NCI-H460 (cell line): ENCODE results near the gene MAP3K9. TPM values are rescaled to one million over a fixed set of nuclear protein-coding genes. Genes with fewer than 3 reads are reported as not detected.

Source experiments
- DNase-seq: peaks from one replicate; pipeline ENCODE4 v3.0.0-alpha.2; 2016; ENCODE audit warnings: low read depth; ENCODE audit errors: extremely low read depth
- total RNA-seq: library from RNA; depleted of rRNA; stranded (reverse); fragments of >200 nt; shearing (Covaris generic); gene quantifications from 2 replicates; pipeline ENCODE4 v1.2.3, GENCODE V29; 2014

MAP3K9 gene
- total RNA-seq, 1 experiment from 2014 or later: 0.84 TPM

DNA sequence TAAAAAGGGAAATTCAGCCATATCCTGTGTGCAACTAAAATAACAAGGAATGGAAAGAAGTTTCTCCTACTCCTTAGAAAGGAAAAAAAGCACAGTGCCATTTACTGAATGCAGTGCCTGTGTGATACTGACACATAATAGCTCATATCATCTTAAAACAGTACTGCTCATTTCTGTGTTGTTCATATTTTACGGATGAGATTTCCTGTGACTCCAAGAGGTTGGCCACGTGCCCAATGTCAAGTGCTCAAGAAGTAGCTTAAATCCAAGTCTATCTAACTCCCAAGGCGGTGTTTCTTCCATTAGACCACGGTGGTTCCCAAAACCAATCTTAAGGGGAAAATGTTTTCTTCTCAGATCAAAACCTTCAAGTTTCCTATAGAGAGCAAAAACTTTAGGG lies 20.0 kb downstream of the MAP3K9 start:
- DNase-seq: no peak

DNA sequence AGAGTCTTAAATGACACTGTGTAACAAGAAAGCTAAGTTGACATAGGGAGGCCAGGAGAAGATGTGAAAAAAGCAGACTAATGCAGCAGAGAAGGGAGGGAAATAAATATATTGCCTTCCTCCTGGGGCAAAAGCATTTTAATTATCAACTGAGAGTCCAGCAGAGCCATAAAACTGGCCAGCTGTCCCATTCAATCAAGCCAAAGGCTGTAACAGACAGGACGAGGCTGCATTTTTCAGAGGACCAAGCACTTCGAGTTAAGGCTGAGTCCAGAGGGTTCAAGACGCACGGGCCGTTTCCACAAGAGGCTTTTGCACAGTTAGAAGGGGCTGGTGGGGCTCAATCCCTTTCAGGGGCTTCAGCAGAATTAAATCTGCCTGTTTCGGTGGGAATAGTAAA lies 20.4 kb downstream of the MAP3K9 start:
- no peak for DNase-seq

DNA sequence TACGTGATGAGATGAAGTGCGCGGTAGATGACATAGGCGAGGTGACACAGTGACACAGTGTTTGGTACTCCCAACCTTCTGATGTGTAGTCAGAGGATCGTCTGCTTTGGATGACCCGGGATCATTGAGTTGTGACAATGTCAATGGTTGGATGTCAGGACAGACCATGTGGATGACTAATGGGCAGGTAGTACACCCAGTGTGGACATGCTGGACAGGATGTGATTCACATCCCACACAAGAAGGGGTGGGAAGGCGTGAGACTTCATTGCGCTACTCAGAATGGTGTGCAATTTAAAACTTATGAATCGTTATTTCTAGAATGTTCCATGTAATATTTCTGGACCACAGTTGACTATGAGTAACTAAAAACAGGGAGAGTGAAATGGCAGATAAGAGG lies 23.8 kb downstream of the MAP3K9 start:
- DNase-seq: no peak

DNA sequence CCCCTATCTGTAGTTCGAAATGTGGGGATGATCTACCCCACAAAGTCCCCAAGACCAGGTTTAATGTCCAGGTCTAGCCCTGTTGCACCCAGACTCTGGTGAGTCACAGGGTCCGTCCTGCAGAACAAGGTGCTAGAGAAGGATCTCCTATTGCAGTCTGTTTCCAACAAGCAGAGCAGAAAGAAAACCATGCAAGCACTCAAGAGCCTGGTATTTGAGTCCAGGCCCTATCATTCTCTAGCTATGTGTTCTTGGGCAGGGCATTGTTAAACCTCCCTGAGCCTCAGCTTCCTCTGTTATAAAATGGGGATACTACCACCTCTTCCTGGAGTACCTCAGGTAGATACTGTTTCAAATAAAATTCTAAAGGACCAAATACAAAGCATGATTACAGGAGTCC lies 24.4 kb downstream of the MAP3K9 start:
- no peak for DNase-seq

DNA sequence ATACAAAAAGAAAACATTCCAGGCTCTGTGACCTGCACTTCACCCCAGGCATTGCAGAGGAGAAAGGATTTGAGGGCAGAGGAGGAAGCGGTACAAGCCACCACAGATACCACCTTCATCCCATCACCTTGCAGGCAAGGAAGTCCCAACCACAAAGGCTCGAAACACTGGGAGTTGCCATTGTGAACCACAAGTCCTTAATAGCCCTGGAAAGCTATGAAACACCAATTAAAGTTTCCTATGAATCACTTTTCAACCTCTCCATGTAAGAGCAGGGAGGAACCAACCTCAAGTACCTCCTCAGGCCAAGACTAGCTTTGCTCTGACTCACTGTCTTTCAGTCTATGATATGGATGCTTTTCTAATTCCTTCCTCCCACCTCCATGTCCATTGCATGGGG lies 27.0 kb downstream of the MAP3K9 start:
- no peak for DNase-seq

DNA sequence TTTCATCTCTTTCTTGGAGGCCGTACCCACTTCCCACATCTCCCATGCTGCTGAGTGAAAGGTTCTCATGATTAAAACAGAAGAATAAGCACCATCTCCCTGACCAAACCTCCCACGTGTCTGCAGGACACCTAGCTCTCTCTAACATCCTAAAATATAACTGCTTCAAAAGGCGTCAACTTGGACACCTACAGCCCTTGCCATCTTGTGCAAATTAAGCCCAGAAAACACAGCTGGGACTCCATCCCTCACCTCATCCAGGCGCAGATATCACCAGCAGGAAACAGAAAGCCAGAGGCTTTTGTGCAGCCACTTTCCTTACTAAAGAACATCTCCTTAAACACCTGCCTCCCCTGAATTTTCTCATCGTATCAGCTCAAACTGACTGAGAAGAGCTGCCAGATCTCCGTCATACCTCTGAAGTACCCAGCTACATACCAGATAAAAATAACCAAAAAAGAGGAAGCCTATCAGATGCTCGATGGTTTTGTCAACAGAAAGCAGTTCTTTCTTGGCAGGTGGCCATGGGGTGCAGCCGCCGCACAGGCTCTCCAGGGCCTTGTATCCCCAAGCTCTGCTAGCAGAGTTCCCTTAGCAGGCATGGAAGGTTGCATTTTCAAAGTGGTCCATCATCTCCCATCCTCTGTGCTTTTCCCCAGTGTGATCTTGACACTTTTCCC lies 28.8 kb downstream of the MAP3K9 start:
- no peak for DNase-seq

DNA sequence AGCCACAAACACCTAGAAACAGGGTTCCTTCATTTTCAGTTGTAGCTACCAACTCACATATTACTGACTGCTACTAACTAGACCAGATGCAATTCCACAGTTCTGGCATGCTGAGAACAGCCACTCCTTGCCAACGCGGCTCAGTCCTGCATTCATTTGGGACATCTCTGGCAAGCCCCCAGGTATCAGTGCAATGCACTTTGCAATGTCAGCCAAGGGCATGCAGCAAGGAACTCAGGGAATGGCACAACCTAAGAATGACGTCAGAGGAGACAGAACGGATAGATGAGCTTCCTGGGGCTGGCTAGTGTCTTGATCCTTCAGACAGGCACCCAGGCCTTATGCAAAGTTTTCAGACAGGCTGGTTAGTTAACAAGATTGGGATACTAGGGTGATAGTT lies 29.6 kb downstream of the MAP3K9 start:
- no peak for DNase-seq

DNA sequence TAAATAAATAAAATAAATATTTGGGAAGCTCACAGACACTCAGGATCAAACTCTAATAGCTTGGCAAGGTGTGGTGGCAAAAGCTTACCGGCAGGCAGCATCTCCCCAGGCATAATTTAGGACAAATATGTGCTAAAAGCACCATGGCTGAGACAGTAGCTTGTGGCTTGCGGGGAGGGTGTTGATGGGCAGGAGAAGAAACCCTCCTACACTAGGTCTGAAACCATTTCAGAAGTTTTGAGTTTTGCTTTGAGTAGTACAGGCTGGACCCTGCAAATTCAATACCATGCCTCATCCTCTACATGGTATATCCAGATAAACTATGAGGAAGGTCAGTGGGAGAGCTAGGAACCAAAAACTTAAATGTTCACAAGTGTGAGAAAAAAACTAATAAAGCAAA lies 33.1 kb downstream of the MAP3K9 start:
- no peak for DNase-seq

DNA sequence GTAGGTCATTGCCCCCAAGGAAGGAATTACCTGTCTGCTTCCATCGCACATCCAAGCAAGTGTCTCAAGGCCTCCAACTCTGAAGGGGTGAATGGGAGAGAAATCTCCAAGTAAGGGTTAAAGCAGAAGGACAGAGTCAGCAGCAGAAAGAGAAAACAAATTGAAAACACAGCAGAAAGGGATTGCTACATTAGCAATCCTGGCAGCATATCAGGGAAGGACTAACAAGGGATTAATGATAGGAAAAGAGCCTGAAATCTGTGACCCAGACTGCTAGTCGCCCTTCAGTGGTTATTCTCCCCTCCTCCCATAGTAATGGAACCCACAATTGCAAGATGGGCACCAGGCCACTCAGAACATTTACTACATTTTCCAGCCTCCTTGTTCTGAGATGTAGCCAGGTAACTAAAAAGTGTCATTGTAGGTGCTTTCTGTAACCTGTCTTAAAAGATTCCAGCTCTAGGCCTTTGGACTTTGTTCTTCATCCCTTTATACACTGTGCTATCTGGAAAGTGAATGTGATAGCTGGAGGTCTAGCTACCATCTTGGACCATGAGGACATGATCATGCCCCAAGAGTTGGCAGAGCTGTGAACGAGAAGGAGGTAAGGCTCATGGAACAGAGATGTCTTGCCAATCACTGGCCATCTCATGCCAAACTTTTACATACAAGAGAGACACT lies 36.0 kb downstream of the MAP3K9 start:
- no peak for DNase-seq

DNA sequence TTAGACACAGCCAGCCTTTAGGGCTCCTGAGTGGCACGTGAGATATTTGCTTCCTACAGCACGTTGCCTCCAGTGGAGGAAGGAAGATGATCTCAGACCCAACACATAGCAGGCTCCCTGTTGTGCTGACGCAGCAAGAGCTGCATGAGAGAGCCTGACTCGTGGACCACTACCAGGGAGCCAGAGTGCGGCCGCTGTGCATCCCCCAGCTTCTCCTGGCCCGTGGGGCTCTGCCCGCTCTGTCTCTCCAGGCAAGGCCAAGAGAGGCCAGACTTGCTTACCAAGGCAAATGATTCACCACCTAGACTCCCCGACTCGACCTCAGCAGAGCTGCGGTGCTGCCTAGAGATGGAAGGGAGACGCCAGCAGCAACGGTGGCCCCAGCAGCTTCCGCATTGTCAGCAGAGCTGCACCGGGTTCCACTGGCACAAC lies 37.5 kb downstream of the MAP3K9 start:
- DNase-seq: no peak

DNA sequence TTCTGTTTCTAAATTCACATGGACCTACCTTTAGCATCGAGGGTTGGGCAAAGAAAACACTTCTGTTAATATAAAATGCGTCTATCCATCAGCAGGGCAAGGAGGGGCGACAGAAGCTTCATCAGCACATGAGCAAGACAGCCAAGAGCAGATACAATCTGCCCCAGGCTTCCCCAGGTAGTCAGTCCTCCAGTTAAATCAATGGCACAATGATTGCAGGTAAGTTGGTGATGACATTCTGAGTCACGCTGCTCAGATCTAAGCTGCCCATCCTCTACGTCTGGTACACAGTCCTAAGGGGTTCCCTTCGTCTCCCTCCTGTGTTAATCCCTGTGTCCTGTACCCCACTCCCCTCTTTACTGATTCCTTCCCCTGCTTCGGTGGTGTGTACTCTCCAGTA lies 38.8 kb downstream of the MAP3K9 start:
- DNase-seq: no peak

DNA sequence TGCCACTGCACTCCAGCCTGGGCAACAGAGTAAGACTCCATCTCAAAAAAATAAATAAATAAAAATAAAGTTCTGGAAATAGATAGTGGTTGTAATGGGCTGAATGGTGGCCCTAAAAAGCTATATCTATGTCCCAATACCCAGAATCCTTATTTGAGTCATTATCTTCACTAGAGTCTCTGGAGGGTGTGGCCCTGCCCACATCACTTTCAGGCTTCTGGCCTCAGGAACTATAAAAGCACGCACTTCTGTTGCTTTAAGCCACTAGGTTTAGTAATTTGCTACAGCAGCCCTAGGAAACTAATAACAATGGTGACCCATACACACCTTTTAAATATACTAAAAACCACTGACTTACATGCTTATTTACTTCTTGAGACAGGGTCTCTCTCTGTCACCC lies 49.9 kb downstream of the MAP3K9 start:
- DNase-seq: no peak

DNA sequence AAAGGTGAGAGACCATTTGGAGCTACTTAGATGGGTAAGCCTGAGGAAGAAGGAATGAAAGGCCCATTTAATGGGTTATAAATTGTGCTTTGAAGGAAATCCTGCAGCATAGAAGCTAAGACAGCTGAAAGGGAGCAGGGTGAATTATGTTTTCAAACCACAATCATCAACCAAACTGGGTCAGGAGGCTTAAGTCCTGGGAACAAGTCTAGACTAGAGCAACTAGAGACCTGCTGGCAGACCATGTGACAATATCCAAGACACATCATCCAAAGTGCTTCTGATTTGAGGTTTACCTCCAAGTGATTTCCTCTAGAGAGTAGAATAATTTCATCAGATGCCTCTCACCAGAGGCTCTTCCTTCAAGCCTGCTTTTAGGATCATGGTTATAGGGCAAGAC lies 53.7 kb downstream of the MAP3K9 start:
- DNase-seq: no peak

DNA sequence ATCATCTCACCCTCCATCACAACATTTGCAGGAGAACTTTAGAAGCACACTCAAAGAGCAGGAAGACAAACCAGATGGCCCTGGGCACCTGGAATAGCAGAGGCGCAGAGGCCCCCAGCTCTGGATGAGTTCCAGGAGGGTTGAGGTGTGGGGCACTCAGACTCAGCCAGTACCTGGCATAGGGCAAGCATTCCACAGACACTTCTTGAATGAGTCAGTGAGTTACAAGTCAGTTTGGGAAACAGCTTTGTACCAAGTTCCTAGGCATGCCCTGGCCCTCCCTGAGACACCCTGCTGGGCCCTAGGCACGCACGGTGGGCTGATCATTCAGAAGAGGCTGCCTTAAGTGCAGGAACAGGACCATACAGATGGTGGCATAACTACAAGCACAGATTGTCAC lies 54.3 kb downstream of the MAP3K9 start:
- no peak for DNase-seq

DNA sequence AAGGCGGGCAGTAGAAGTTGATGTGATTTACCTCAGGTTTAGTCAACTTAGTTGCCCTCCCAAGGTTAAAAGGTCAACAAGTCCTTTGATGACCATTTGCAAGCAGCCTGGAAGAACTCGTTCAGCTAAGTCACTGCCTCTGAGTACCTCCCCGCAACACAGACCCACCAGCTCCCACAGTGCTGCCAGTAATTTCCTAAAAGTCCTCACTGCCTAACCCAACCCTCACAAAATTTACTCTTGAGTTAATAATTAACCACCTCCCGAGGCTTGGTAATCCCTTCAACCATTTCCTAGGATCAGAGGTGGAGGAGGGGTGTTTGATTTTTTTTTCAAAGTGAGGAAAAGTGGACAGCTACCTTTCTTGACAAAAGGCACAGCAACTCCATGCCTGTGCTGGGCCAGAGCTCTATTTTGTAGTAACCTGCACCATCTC lies 55.8 kb downstream of the MAP3K9 start:
- DNase-seq: no peak

DNA sequence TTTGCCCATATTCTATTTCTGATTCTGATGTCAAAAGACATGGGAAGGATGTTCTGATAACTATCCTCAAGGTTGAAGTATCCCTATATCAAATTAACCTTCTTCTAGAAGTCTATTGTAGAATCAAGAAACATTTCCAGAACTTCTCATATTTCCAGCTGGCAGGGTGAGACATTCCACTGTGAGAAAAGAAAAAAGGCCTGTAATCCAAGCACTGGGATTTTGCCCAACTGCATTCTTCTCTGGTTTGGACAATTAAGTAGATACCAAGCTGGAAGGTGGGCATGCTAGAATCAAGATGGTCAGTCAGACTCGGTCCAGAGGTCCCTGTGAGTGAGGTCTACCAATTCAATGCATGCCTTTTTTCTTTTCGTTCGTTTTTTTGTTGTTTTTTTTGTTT lies 60.9 kb downstream of the MAP3K9 start:
- DNase-seq: no peak

DNA sequence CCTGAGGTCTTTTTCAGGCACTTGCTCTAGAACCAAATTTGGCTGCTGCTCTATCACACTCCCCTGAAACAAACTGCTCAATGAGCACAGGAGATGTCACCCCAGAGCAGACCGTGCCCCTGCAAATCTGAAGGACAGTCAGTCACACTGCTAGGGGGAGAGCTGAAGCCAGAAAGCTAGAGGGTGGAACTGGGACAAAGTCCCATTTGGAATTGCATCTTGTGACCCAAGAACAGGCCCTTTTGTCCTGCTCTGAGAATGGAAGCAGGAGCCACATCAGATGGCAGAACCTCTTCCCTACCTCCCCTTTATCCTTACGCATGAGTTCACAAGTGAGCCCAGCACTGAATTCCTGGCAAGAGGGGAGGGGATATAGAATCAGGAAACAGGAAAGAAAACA lies 64.7 kb downstream of the MAP3K9 start:
- no peak for DNase-seq

DNA sequence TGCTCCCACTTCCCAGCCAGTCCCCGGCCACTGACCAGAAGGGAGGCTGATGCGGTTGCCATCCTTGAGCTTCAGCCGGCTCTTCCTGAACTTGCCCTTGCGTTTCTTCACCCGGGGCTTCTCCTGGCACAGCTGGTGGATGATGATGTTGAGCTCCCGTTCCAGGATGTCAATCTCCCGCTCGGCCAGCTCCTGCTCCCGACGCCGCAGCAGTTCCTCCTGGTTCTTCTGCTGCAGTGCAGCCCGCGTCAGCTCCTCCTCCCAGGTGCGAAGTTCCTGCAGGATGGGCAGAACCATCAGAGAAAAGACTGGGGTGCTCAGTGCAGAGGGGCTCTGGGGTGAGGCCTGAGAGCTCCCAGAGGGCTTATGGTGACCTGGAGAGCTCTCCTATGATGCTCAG lies 67.0 kb downstream of the MAP3K9 start:
- no peak for DNase-seq

DNA sequence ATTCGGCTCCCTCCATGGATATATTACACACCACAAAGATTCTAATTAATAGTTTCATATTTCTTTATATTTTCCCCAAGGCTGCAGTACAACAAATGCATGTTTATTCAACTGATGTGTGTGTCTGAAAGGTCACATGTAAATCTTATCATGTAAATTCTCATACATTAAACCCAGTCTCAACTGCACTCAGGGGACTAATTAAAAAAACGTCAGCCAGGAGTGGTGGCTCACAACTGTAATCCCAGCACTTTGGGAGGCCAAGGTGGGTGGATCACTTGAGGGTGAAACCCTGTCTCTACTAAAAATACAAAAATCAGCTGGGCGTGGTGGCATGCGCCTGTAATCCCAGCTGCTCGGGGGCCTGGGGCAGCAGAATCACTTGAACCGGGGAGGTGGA lies 67.8 kb downstream of the MAP3K9 start:
- no peak for DNase-seq

DNA sequence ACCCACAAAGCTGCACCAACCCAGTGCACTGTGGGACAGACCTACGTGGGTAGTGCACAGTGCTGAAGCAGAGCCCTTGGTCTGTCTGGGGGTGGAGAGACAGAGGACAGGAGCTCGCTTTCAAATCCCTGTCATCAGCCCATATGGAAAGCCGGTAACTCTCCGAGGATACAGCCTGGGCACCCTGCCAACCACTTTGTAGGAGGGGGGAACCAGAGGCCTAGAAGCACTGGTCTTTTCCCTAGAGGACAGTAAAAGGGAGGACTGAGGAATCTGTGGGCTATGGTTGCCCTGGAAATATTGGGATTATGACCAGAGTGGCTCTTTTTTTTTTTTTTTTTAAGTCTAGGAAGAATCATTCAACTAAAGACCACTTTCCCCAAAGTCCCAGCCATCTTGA lies 74.3 kb downstream of the MAP3K9 start:
- no peak for DNase-seq

DNA sequence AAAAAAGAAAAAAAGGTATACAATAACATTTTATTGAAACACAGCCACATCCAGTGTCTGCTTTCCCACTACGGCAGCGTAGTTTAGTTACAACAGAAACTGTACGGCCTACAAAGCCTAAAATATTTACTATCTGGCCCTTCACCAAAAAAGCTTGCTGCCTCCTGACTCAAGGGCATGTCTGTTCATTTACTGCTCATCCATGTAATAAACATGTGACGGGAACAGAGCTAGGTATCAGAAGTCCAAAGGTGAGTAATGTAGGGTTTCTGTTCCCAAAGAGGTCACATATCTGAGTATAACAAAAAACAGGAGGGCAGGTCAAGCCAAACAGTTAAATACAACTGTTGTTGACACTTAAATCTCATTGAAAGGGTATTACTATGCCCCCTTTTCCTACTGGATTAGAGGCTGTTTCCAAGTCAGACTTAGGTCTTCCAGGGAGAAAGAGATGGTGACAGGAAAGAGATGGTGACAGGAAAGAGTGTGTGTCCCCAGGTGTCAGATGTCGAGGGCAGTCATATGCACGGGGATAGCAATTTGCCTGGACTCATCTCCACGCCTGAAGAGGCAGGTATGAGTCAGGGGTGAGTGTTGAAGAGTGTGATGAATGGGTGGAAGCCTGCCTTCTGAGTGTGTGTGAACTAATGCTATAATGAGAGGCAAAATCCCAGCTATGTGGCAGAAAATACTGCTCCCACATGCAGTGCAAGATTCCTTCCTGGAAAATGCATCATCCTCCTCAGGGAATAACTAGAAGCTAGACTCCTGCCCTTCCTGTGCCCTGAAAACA lies 77.7 kb downstream of the MAP3K9 start:
- no peak for DNase-seq

DNA sequence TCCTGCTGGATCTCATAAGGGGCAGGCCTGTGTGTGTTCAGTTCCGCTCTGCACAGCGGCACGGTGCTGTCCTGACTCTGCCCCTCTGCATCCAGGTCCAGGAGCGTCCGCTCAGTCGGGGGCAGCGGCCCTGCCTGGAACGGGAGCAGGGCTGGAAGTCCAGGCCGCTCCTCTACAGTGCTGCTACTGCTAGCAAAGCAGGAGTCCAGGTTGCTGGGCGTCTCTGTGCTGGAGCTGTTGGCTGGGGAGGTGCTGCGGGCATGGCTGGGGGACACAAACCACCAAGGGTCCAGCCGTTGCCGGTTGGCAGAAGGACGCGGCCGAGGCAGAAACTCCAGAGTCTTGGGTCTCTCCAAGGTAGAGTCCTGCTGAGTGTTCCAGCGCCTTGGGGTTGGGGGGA lies 78.9 kb downstream of the MAP3K9 start:
- DNase-seq: no peak
